CD4-positive, alpha-beta memory T cell (primary cell): Measurements from ENCODE around the gene RPL11. TPM values are rescaled to one million over a fixed set of nuclear protein-coding genes. Genes with fewer than 3 reads are reported as not detected.
A peak's percentile ranks its signal among the peaks of the same experiment; 100 is the strongest.

Experiments used
- CTCF ChIA-PET: fragments of 350-600 bp; sonication (Branson Sonifier 250); formaldehyde crosslinking; loops from one replicate; lab custom pipeline; 2021; ENCODE audit warnings: inconsistent platforms; ENCODE audit not compliant: partially characterized antibody; lab: Charles Lee
- POLR2A ChIA-PET: fragments of 350-600 bp; sonication (Branson Sonifier 250); formaldehyde crosslinking; loops from one replicate; lab custom pipeline; 2021; ENCODE audit not compliant: partially characterized antibody; lab: Charles Lee
- DNase-seq, 5 donors: peaks; one replicate each; pipeline versions ENCODE4 v3.0.0 to v3.0.0-alpha.2; 2020 to 2022; ENCODE audit warnings: mixed read lengths in 1 of 5
- H3K27ac ChIP-seq: one replicate; pipeline ENCODE4 v1.7.0; 2013; ENCODE audit warnings: low read depth, low read length
- H3K27me3 ChIP-seq: 2 replicates; pipeline ENCODE4 v1.7.0; 2013; ENCODE audit warnings: mild to moderate bottlenecking, low read length, moderate library complexity; ENCODE audit not compliant: insufficient read depth
- H3K36me3 ChIP-seq: 2 replicates; pipeline ENCODE4 v1.7.0; 2013; ENCODE audit warnings: mild to moderate bottlenecking, low read length, moderate library complexity; ENCODE audit not compliant: insufficient read depth
- H3K4me1 ChIP-seq: 2 replicates; pipeline ENCODE4 v1.7.0; 2013; ENCODE audit warnings: mild to moderate bottlenecking, low read length, moderate library complexity; ENCODE audit not compliant: insufficient read depth
- H3K4me3 ChIP-seq, 2 donors: one replicate each; pipeline ENCODE4 v1.7.0; 2013; ENCODE audit warnings: low read length in 2 of 2, mild to moderate bottlenecking in 1 of 2
- H3K9me3 ChIP-seq, 2 donors: one replicate each; pipeline ENCODE4 v1.7.0; 2013; ENCODE audit warnings: low read length in 2 of 2, control low read depth in 1 of 2; ENCODE audit not compliant: control insufficient read depth in 1 of 2
- H3K27ac Mint-ChIP-seq, 7 donors: one replicate each; pipeline ENCODE4 v1.8.0; 2020 to 2021; ENCODE audit warnings: mixed read lengths in 7 of 7, mild to moderate bottlenecking in 6 of 7, inconsistent platforms in 3 of 7, moderate library complexity in 3 of 7
- H3K27me3 Mint-ChIP-seq, 2 donors: one replicate each; pipeline ENCODE4 v1.8.0; 2020 to 2021; ENCODE audit warnings: mixed read lengths in 2 of 2
- H3K36me3 Mint-ChIP-seq, 2 donors: one replicate each; pipeline ENCODE4 v1.8.0; 2020 to 2021; ENCODE audit warnings: mixed read lengths in 2 of 2, inconsistent platforms in 1 of 2, mild to moderate bottlenecking in 1 of 2
- H3K4me1 Mint-ChIP-seq, 4 donors: one replicate each; pipeline ENCODE4 v1.8.0; 2020 to 2021; ENCODE audit warnings: mixed read lengths in 4 of 4, mild to moderate bottlenecking in 1 of 4
- H3K4me3 Mint-ChIP-seq, 8 donors: one replicate each; pipeline ENCODE4 v1.8.0; 2020 to 2021; ENCODE audit warnings: mixed read lengths in 8 of 8, mild to moderate bottlenecking in 7 of 8, moderate library complexity in 6 of 8, inconsistent platforms in 3 of 8
- H3K9me3 Mint-ChIP-seq, 8 donors: one replicate each; pipeline ENCODE4 v1.8.0; 2020 to 2021; ENCODE audit warnings: mixed read lengths in 8 of 8, mild to moderate bottlenecking in 5 of 8, inconsistent platforms in 3 of 8, moderate library complexity in 1 of 8
- intact Hi-C: fragments of 100-400 bp; cut with micrococcal nuclease; formaldehyde crosslinking; loops from one replicate; pipeline ENCODE4 v1.15.1; 2023
- polyA plus RNA-seq, 2 donors: library from polyadenylated mRNA; unstranded; fragments of 300-500 nt; fragmentation: Illumina TruSeq; gene quantifications; one replicate each; pipeline ENCODE4 v1.2.3, GENCODE V29; 2021
- total RNA-seq, 2 experiments: library from RNA; stranded (reverse); gene quantifications; one replicate each; pipeline ENCODE4 v1.2.3, GENCODE V29; 2021

RPL11 gene
- total and polyA plus RNA-seq, 4 experiments from 2014 or later = 1,255 to 2,088 (median 1,693) TPM

DNA sequence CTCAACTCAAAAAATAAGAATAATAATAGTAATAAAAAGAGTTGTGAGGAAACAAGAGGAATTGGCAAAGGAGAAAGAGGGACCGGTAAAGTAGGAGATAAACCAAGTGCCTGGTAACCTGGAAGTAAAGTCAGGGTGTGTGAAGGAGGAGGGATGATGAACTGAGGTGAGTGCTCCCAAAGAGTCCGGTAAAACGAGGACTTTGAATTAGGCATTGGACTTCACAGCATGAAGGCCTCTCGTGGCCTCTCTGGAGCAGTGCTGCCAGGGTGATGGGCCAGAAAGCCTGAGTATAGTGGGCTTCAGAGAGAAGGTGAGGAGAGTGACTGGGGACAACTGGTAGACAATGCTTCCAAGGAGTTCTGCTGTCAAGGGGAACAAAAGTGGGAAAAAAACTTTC is 17.6 kb downstream of the RPL11 start:
- Mint-ChIP-seq H3K9me3 (no peaks in the 10 kb centered on the region), H3K36me3 (peaks cover 0 to 19% of the 10 kb centered on the region in 2 donors), H3K4me3 (no peak overlapping the region), H3K4me1 (peaks cover 6 to 12% (median 8%) of the 10 kb centered on the region in 4 donors), H3K27ac (peak overlapping the region in 2 of 7 donors; percentile 6 to 38), H3K27me3 (no peaks in the 10 kb centered on the region)
- intact Hi-C loops = no loop called here
- Histone ChIP-seq H3K4me3 (no peak overlapping the region), H3K27ac (no peak overlapping the region), H3K4me1 (no peaks in the 10 kb centered on the region), H3K27me3 (no peaks in the 10 kb centered on the region), H3K9me3 (no peaks in the 10 kb centered on the region), H3K36me3 (no peaks in the 10 kb centered on the region)
- POLR2A ChIA-PET = no interaction called here
- CTCF ChIA-PET = no interaction called here
- no peak for DNase-seq

DNA sequence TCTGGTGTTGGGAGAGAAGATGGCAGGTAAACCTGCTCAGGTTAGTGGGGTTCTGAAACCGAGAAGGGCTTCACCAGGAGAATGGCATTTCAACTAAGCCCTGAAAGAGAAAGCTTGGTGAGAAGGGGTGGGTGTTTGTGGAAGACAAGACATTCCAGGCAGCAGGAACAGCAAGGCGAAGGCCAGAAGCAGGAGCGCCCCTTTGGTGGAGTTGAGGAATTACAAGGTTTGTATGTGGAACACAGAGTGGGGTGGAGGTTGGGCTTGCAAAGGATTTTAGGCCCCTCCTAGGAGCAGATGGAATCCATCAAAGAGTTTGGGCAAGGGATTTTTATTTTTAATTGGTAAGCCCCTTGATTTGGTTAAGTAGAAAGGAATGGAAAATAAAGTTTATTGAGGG is 26.9 kb downstream of the RPL11 start:
- H3K9me3 ChIP-seq = no peaks in the 10 kb centered on the region
- no peak overlapping the region for H3K4me3 ChIP-seq
- intact Hi-C loops = no loop called here
- H3K27ac Mint-ChIP-seq = peak overlapping the region in 3 of 7 donors; percentile 15 to 53 (median 37)
- no peaks in the 10 kb centered on the region for H3K36me3 ChIP-seq
- peaks cover 4 to 5% of the 10 kb centered on the region in 2 donors for H3K36me3 Mint-ChIP-seq
- H3K27ac ChIP-seq = no peak overlapping the region
- peaks cover 8% of the 10 kb centered on the region for H3K4me1 ChIP-seq
- no peaks in the 10 kb centered on the region for H3K27me3 Mint-ChIP-seq
- DNase-seq = no peak
- CTCF ChIA-PET = no interaction called here
- H3K9me3 Mint-ChIP-seq = no peaks in the 10 kb centered on the region
- no peak overlapping the region for H3K4me3 Mint-ChIP-seq
- H3K4me1 Mint-ChIP-seq = peaks cover 9 to 11% (median 9%) of the 10 kb centered on the region in 4 donors
- POLR2A ChIA-PET = no interaction called here
- no peaks in the 10 kb centered on the region for H3K27me3 ChIP-seq

DNA sequence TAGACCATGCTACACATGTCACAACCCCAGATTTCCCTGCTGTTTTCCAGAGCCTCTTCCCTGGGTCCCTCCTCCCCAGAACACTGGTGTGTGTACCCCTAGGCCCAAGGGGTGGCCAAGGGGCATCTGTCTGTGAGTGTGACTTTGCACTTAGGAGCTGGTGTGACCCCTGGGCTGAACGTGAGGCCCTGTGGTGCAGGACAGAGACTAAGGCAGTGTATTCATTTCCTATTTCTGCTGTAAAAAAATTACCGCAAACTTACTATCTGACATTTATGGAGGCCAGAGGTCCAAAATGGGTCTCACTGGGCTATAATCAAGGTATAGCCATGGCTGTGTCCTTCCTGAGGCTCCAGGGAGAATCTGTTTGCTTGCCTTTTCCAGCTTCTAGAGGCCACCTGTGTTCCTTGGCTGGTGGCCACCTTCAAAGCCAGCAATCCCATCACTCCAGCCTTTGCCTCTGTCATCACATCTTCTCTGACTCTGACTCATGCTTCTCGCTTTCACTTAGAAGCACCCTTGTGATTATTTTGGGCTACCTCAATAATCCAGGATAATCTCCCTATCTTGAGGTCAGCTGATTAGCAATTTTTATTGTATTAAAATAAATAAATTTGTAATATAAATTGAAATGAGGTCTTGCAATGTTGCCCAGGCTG is 27.7 kb downstream of the RPL11 start:
- Histone ChIP-seq H3K36me3 (no peaks in the 10 kb centered on the region), H3K27ac (no peak overlapping the region), H3K4me1 (peaks cover 8% of the 10 kb centered on the region), H3K4me3 (no peak overlapping the region), H3K27me3 (no peaks in the 10 kb centered on the region), H3K9me3 (no peaks in the 10 kb centered on the region)
- Mint-ChIP-seq H3K4me3 (no peak overlapping the region), H3K27ac (peak overlapping the region in 3 of 7 donors; percentile 47 to 87 (median 85)), H3K36me3 (peaks cover 4 to 5% of the 10 kb centered on the region in 2 donors), H3K27me3 (no peaks in the 10 kb centered on the region), H3K9me3 (no peaks in the 10 kb centered on the region), H3K4me1 (peaks cover 9 to 11% (median 9%) of the 10 kb centered on the region in 4 donors)
- CTCF ChIA-PET = no interaction called here
- DNase-seq = no peak
- POLR2A ChIA-PET = no interaction called here
- intact Hi-C loops = no loop called here

DNA sequence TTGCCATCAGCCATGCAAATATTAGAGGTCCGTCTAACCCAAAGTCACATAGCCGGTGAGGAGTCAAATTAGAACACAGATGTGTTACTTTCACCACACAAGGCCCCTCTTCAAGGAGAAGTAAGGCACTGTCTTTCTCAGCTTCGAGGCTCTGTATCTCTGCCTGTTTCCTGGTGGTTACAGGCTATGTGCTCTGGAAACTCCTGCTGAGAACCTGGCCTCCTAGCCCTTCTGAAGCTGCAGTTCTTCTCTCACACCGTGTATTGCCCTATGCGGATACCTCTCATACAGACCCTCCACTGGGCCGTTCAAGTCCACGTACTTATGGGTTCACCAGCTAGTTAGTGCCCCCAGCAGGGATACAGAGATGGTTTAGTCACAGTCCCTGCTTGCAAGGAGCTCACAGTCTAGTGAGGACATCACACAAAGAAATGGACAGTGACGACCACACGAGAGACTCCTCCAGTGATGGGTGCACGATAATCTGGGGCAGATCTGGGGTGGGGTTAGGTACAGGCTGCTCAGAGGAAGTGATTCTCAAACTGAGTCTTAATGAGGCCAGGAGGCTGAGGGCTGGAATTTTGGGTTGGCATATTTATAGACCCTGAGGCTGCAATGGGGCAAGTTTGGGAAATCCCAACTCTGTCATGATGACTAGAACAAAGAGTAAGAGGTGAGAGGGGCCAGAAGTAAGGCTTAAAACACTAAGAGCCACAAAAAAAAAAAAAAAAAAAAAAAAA is 28.8 kb downstream of the RPL11 start:
- H3K27ac ChIP-seq = no peak overlapping the region
- H3K9me3 Mint-ChIP-seq = no peaks in the 10 kb centered on the region
- no peak overlapping the region for H3K4me3 ChIP-seq
- H3K27ac Mint-ChIP-seq = peak overlapping the region; percentile 47 to 91 (median 83)
- peaks cover 9 to 11% (median 9%) of the 10 kb centered on the region in 4 donors for H3K4me1 Mint-ChIP-seq
- H3K27me3 Mint-ChIP-seq = no peaks in the 10 kb centered on the region
- no peaks in the 10 kb centered on the region for H3K27me3 ChIP-seq
- H3K36me3 ChIP-seq = no peaks in the 10 kb centered on the region
- H3K36me3 Mint-ChIP-seq = peaks cover 2 to 4% of the 10 kb centered on the region in 2 donors
- DNase-seq = peak in 3 of 5 donors; percentile 31 to 40 (median 35)
- POLR2A ChIA-PET = no interaction called here
- CTCF ChIA-PET = no interaction called here
- intact Hi-C loops = no loop called here
- H3K9me3 ChIP-seq = no peaks in the 10 kb centered on the region
- H3K4me1 ChIP-seq = peaks cover 8% of the 10 kb centered on the region
- peak overlapping the region in 7 of 8 donors; percentile 11 to 68 (median 42) for H3K4me3 Mint-ChIP-seq

DNA sequence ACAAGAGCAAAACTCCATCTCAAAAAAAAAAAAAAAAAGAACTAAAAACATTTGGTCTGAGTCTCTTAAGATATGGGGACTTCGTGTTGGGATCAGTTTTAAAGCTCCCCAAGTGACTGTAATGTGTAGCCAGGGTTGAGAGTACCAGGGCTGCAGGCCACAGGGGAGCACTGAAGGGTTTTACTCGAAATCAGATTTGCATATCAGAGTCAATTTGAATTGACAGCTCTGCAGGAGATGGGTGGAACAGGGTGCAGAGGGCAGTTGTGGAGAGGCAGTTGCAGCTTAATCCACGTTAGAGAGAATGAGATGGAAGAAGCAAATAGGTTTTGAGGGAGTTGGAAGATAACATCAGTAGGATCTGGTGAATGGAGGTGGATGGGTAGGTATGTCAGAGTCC is 31.0 kb downstream of the RPL11 start:
- H3K4me1 ChIP-seq = peaks cover 8% of the 10 kb centered on the region
- no peaks in the 10 kb centered on the region for H3K27me3 Mint-ChIP-seq
- no peak overlapping the region for H3K27ac ChIP-seq
- no peaks in the 10 kb centered on the region for H3K9me3 Mint-ChIP-seq
- no peaks in the 10 kb centered on the region for H3K36me3 ChIP-seq
- POLR2A ChIA-PET = no interaction called here
- peak overlapping the region in 1 of 7 donors; percentile 15 for H3K27ac Mint-ChIP-seq
- H3K4me3 ChIP-seq = no peak overlapping the region
- H3K4me3 Mint-ChIP-seq = no peak overlapping the region
- no peak for DNase-seq
- no peaks in the 10 kb centered on the region for H3K9me3 ChIP-seq
- CTCF ChIA-PET = interaction anchor here (0.7 kb wide), 1 partner anchor 21 kb away, joined by 4 read pairs; no protein-coding TSS in a partner anchor
- intact Hi-C loops = no loop called here
- peaks cover 0 to 3% of the 10 kb centered on the region in 2 donors for H3K36me3 Mint-ChIP-seq
- no peaks in the 10 kb centered on the region for H3K27me3 ChIP-seq
- peaks cover 9 to 11% (median 9%) of the 10 kb centered on the region in 4 donors for H3K4me1 Mint-ChIP-seq

DNA sequence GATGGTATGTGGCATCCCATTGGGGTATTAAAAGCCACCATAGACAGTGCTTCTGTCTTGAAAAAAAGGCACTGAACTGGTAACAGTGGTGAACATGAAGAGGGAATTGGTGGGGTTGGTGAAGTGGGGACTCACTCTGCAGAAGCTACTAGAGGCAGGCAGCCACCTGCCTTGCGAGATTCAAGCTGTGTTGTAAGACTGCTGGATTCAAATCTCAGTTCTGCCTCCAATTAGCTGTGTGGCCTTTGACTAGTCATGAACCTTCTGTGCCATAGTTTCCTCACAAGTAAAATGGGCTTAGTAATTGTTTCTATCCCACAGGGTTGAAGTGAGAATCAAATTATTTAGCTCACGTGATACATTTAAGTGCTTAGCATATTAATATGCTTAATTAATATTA is 35.1 kb downstream of the RPL11 start:
- Histone ChIP-seq H3K27me3 (no peaks in the 10 kb centered on the region), H3K4me3 (no peak overlapping the region), H3K9me3 (no peaks in the 10 kb centered on the region), H3K36me3 (no peaks in the 10 kb centered on the region), H3K27ac (no peak overlapping the region), H3K4me1 (no peaks in the 10 kb centered on the region)
- Mint-ChIP-seq H3K9me3 (no peaks in the 10 kb centered on the region), H3K4me3 (no peak overlapping the region), H3K4me1 (peaks cover 0 to 4% (median under 1%) of the 10 kb centered on the region in 4 donors), H3K36me3 (peaks cover 0 to 3% of the 10 kb centered on the region in 2 donors), H3K27ac (no peak overlapping the region), H3K27me3 (no peaks in the 10 kb centered on the region)
- intact Hi-C loops = no loop called here
- POLR2A ChIA-PET = no interaction called here
- DNase-seq = no peak
- CTCF ChIA-PET = no interaction called here

DNA sequence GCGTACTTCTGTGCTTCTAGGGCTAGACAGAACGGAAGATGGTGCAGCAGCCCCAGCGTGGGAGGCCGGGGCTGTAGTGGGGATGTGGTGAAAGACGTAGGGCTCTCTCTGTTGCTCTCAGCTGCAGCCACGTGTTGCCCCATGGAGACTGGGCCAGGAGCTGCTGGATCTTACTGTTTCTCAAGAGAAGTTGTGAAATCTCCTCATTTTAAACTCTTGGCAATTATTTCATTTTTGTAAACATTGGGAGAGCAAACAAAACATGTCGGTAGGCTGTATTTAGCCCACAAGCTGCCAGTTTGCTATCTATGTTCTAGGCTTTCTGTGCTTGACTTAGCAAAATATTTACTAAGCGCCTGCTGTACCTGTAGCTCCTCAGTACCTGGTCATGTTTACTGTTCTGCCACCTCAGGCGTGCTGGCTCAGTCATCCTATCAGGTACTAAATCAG is 35.8 kb downstream of the RPL11 start:
- POLR2A ChIA-PET = no interaction called here
- CTCF ChIA-PET = no interaction called here
- H3K9me3 Mint-ChIP-seq = no peaks in the 10 kb centered on the region
- peaks cover 0 to 4% (median under 1%) of the 10 kb centered on the region in 4 donors for H3K4me1 Mint-ChIP-seq
- Histone ChIP-seq H3K27me3 (no peaks in the 10 kb centered on the region), H3K4me3 (no peak overlapping the region), H3K27ac (no peak overlapping the region), H3K36me3 (no peaks in the 10 kb centered on the region), H3K4me1 (no peaks in the 10 kb centered on the region), H3K9me3 (no peaks in the 10 kb centered on the region)
- peaks cover 0 to 3% of the 10 kb centered on the region in 2 donors for H3K36me3 Mint-ChIP-seq
- intact Hi-C loops = no loop called here
- no peak for DNase-seq
- H3K4me3 Mint-ChIP-seq = no peak overlapping the region
- no peaks in the 10 kb centered on the region for H3K27me3 Mint-ChIP-seq
- H3K27ac Mint-ChIP-seq = no peak overlapping the region
